Muscle of arm (tissue), 12 donors: Measurements from ENCODE around the gene IL17C. TPM values are rescaled to one million over a fixed set of nuclear protein-coding genes. Genes with fewer than 3 reads are reported as not detected.

Source experiments
- DNase-seq: peaks from one replicate; pipeline ENCODE4 v3.0.0-alpha.2; 2013
- polyA plus RNA-seq, 12 donors: library from polyadenylated mRNA; unstranded; fragments of 120-200 nt; gene quantifications; one replicate each; pipeline ENCODE4 v1.2.1, GENCODE V29; 2013; ENCODE audit not compliant: insufficient read length in 12 of 12

IL17C gene
- polyA plus RNA-seq, 12 donors: not detected

DNA sequence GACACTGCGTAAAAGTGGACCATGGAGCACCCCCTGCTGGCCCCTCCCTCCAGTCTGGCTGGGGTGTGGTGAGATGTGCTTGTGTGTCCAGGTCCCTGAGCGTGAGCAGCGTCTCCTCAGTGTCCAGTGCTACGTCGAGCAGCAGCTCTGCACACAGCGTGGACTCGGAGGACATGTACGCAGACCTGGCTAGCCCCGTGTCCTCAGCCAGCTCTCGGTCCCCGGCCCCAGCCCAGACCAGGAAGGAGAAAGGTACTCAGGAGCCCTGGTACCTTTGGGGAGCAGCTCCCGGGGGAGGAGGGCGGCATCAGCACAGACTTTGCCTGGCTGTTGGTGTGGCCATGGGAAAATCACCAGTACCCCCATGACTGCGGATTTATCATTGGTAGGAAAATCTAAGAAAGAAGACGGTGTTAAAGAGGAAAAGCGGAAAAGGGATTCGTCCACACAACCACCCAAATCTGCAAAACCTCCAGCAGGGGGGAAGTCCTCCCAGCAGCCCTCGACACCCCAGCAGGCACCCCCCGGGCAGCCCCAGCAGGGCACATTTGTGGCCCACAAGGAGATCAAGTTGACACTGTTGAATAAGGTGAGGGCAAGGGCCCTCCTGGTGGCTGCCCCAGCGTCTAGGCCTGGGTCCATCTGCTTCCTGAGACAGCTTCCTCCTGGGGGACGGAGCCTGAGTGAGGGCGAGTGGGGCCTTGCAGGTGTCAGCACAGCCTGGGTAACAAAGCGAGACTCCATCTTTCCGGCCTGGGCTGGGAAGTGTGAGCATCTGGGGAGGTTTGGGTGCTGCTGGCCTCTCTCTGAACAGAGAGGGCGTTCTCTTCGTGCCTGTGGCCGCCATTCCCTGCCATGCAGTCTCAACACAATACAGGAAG, 10.6 kb upstream of the IL17C start:
- DNase-seq: no peak

DNA sequence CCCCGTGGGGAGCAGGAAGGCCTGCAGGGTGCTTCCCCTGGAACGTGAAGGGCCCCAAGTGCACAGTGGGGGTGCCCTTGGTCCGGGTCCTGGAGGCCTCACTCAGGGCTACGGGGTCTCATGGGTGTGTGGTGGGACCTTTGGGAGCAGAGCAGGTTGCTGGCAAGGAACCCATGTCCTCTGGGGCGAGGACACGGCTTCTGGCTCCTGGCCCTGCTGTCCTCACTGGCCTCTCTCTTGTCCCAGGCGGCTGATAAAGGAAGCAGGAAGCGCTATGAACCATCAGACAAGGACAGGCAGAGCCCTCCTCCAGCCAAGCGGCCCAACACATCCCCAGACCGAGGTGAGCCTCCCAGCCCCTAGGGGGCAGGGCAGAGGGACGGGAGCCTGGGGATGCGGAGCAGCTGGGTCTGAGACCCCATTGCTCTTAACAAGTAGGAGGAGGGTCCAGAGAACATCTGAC, 9.8 kb upstream of the IL17C start:
- no peak for DNase-seq

- DNase-seq: no peak
Observed at GRCh38 chr16:88629835-88630234, 8.5 kb upstream of the IL17C start.

GRCh38 chr16:88630433-88630832, 7.9 kb upstream of the IL17C start:
- DNase-seq: no peak

DNA sequence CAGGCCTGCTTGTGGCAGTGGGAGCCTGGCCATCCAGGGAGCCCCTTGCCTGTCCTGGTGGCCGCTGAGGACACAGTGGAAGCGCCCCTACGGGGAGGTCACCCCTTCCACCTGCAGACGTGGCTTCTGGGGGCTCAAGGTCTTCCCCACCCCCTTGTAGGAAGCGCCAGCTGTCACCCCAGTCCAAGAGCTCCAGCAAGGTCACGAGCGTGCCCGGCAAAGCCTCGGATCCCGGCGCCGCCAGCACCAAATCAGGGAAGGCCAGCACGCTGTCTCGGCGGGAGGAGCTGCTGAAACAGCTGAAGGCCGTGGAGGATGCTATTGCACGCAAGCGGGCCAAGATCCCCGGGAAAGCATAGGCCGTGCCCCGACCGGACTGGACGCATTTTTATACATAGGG, 7.4 kb upstream of the IL17C start:
- no peak for DNase-seq

- no peak for DNase-seq
Observed at GRCh38 chr16:88631384-88631783, 7.0 kb upstream of the IL17C start.

GRCh38 chr16:88631920-88632586, 6.3 kb upstream of the IL17C start:
- DNase-seq: no peak

DNA sequence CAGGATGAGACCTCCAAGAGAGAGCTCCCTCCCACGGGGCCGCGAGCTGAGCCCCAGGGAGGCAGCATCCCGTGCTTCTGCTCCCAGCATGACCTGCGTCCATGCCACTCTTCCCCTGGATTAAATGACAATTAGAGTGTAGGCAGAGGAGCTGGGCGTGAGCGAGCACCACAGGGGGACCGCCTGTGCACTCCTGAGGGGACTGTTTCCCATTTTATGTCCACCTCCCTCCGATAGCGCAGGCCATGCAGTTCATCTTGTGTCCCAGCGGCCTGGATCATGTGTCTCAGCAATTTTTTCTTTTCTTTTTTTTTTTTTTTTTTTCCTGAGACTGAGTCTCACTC, 5.8 kb upstream of the IL17C start:
- no peak for DNase-seq

DNA sequence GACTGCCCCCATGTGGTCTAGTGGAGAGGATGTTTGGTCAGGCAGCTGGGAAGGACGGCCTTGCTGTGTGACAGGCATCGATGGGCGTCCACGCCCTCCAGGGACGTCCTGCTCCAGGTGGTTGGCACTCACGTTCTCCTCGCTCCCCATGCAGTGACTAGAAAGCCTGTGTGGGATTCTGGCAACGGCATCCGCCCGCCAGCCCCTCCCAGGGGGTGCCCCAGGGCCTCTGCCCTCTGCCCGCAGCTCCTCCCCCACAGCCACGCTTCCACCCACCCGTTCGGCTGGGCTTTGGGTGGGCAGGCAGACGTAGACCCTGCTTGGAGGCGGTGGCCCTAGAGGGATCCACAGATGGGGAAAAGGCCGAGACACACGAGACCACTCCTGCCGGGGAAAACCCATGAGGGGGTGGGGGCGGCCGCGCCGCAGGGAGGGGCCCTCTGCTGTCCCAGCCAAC, 4.7 kb upstream of the IL17C start:
- no peak for DNase-seq

- DNase-seq: no peak
Observed at GRCh38 chr16:88634141-88634993, 4.0 kb upstream of the IL17C start.

DNA sequence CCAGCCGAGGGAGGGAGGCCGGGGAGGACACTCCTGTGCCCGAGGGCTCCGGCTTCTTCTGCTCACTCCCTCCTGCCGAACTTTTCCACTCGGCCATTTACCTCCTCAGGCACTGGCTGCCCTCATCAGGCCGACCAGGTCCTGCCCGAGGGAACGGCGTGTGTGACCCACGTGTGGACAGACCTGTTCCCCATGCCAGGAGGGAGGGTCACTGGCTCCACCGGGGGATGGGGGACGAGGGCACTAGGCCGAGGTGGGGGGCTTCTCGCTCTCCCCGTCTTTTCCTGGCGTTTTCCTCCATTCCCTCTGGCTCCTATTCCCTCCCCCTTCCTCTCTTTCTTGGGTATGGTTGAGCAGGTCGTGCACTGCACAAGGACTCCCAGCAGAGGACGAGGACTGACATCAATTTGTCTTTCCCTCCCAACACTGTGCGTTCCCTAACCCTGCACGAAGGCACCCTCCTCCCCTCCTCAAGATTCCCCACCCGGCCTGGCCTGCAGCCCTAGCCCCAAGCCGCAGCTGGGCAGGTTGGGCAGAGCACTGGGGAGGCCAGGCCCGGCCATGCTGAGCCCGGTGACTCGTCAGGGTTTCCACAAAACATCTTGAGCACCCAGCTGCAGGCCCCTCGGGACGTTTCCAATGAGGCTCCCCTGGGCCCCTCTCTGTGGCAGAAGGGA, 3.2 kb upstream of the IL17C start:
- DNase-seq: no peak

- no peak for DNase-seq
Observed at GRCh38 chr16:88635671-88636319, 2.6 kb upstream of the IL17C start.

- no peak for DNase-seq
Observed at GRCh38 chr16:88636488-88637265, 1.7 kb upstream of the IL17C start.

GRCh38 chr16:88639231-88640038, 1.1 kb downstream of the IL17C start:
- DNase-seq: no peak

DNA sequence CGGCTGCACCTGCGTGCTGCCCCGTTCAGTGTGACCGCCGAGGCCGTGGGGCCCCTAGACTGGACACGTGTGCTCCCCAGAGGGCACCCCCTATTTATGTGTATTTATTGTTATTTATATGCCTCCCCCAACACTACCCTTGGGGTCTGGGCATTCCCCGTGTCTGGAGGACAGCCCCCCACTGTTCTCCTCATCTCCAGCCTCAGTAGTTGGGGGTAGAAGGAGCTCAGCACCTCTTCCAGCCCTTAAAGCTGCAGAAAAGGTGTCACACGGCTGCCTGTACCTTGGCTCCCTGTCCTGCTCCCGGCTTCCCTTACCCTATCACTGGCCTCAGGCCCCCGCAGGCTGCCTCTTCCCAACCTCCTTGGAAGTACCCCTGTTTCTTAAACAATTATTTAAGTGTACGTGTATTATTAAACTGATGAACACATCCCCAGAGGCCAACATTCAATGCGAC, 1.7 kb downstream of the IL17C start:
- DNase-seq: no peak

- DNase-seq: no peak
Observed at GRCh38 chr16:88640498-88641247, 2.3 kb downstream of the IL17C start.

DNA sequence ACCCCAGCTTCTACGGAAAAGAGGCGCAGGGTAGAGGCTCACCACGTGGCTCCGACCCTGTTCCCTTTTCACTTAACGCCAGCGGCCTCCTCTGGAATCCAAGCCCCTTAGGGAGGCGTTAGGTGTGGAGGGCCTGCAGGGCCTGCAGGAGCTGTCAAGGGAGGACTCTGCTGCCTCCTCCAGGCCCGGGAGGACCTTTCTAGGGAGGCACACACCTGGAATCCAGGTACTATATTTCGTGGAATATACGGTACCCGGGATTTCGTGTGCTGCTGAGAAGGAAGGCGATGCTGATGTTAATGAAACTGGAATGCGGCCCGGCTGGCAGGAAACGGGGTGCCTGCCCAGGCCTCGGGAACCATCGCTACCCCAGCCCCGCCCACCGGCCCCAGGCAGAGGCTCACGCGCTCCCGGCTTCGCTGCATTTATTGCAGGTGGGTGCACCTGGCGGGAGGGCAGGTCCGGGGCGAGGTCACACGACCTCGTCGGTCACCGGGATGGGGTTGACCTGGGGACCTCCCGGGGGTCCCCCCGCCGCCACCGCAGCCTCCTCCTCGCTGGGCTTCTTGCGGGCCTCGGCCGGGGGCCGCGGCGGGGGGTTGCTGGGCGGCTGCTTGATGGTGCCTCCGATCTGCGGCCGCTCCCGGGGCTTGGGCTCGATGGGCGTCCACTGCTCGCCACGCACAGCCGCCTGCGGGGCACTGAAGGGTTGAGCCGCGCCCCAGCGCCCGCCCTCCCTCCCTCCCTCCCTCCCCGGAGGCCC, 4.7 kb downstream of the IL17C start:
- no peak for DNase-seq

DNA sequence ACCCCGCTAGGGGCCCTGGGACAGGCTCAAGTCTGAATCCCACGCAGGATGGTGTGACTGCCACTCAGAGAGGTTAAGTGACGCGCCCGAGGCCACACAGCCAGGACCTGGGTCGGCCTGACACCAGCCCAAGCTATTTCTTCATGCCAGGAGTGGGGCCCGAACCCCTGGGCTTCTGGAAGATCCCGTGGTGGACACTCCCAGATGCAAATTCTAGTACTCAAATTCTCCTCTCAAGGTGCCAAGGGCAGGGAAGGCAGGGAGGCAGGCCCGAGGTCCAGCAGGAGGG, 5.2 kb downstream of the IL17C start:
- DNase-seq: no peak
